HG03045 (cell line): ENCODE results near the gene DCDC1.

Experiments
- ATAC-seq: cut with Tn5 transposase; IDR thresholded peaks from one replicate; pipeline ENCODE4 v1.9.1; 2021; ENCODE audit warnings: mild to moderate bottlenecking, moderate library complexity; ENCODE audit not compliant: unreplicated experiment

DCDC1 gene

DNA sequence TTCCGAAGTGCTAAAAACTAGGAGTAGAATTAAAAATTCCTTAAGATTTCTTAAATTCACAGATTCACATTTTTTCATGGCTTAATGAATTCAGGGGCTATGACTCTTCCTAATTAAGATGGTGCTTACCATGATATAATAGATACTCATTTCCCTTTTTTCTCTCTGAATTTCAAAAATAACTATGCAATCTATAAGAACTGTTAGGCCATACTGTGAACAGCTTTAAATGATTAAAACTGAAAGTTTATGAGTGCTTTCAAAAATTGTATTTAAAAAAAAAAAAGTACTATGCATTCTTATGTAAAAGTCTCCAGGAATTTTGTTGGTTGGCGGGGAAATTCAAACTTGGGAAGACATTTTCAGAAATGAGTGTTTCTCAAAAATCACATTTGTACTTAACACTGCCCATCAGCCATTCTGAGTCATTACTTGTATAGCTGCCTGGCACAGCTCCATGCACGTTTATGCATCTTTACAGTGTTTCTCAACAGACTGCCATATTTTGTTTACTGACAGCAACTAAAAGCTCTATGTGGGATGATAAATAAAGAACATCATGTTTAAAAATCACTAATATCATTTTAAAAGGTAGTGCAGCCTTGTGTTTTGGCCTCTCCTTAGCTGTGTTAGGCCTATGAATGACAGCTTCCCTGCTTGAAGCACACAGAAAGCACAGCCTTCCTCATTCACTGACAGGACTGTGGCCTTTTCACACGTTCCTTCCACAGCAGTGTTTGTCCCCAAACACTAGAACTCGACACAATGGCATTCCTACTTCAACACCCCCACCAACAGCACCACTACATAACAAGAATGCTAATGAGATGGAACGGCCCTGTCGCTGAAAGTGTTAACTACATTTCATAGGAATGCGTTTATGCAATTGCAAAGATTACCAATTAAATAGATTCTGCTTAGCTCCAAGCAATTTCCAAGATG lies 131.4 kb downstream of the DCDC1 start:
- no peak for ATAC-seq

GRCh38 chr11:31236143-31236542 lies 133.4 kb downstream of the DCDC1 start:
- no peak for ATAC-seq

- ATAC-seq = no peak
Measured at GRCh38 chr11:31233425-31233824, 136.1 kb downstream of the DCDC1 start.

DNA sequence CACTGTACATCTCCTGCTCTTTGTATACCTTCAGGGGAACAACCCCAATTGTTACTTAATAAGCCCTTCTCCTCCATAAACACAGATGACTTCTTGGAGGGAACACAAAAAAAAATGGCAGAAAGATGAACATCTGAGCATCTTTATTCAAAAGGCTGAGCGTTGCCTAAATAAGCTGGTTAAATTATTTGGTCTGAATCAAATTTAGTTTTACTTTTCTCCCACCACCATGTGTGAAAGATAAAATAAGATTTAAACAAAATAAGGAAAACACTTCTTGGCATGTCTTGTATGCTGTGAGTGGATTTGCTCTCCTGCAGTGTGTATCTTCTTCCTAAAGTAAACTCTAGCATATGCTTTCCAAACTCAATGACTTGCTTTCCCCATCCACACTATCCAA lies 137.9 kb downstream of the DCDC1 start:
- no peak for ATAC-seq

DNA sequence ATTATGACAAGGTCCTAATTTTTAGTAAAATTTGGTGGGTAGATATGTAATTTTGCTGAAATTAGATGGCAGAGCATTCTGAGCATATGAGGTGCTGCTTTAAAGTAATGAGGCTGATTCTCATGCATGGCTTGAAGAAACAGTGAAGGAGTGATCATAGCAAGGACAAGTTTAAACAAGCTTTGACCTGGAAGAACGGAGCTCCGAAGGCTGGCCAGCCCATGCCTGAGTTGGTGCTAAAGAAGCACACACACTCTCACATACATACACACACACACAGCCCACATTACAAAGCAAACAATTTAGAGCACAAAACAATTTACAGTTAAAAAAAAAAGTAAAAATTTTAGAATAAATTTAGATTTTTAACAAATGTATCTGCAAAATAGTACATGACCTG lies 150.7 kb downstream of the DCDC1 start:
- ATAC-seq = no peak

- no peak for ATAC-seq
Measured at GRCh38 chr11:31214372-31214771, 155.2 kb downstream of the DCDC1 start.

DNA sequence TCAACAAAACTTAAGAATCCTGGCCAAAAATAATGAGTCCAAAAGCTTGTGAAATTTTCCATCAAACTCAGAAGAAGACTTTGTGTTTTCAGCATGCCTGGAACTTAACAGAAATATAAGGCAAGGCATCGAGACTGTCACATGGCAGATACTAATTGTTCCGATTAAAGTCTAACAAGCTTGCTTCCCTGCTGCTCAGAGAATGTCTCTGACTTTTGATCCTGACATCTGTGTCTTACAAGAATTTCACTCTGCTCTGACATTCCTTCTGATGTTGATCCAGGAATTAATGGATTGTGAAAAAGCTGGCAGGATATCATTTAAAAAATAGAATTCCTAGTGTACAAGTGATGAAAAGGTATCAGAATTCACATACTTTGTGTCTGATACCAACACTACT lies 170.2 kb downstream of the DCDC1 start:
- ATAC-seq = no peak

DNA sequence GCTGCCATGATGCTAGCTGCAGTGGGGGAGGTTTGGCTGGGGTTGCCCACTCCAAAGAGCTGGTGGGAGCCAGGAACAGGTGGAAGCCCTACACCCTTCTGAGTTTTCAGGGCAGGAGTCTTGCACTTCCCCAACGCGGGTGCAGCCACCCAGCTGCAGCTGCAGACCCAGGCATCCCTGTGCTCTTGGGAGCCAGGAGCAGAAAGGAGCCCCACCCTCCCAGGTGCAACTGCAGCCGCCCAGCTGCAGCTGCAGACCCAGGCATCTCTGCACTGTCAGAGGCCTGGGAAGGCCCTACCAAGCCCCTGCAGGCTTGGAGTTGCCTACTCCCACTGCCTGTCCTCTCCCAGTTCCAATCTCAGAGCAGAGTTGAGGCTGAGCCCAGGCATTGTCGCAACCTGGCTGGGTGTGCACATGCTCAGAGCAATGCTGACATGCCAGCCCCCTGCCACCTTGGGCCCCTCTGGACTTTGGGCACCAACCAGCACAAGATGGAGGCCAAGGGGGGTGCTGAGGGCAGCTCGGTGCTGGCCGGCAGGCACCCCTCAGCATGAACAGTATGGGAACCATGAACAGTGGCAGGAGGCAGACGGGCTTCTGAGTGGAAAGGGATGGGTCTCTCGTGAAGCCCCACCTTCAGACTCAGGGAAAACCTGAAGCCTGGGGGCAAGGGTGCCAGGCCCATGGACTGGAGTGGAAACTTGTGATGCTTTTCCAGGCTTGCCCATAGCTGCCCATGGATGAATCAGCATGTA lies 195.4 kb downstream of the DCDC1 start:
- ATAC-seq = no peak

- no peak for ATAC-seq
Measured at GRCh38 chr11:31160504-31161422, 208.8 kb downstream of the DCDC1 start.

- no peak for ATAC-seq
Measured at GRCh38 chr11:31150841-31151240, 218.7 kb downstream of the DCDC1 start.

DNA sequence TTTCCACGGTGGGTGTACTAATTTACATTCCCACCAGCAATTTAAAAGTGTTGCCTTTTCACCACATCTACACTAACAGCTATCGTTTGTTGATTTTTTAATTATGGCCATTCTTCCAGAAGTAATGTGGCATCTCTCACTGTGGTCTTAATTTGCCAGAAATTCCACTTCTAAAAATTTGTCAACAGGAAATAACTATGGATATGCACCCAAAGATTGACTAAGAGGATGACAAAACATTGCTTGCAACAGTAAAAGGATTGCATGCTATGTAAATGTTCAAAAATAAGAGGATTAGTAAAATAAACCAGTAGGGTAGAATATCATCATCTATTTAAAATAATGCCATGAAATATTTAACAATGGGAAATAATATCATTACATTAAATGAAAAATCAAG lies 219.5 kb downstream of the DCDC1 start:
- no peak for ATAC-seq

DNA sequence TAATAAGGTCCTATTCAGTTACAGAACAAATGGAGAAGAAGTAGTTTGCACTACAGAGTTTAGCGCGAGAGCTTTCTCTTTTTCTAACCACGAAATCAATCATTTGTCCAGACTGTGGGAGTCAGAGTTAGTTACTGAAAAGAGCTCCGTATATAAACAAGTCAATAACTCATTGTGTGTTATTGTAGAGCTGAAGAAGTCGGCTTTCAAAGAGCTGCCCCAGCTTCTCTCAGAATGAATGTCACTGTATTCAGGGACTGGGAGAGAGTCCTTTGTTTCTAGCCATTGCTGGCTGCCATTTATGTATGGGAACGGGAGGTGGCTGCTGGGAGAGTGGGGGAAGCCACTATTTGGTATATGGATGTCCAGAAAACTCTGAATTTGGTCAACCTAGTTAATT lies 227.8 kb downstream of the DCDC1 start:
- no peak for ATAC-seq

GRCh38 chr11:31139479-31139878 lies 230.1 kb downstream of the DCDC1 start:
- no peak for ATAC-seq

DNA sequence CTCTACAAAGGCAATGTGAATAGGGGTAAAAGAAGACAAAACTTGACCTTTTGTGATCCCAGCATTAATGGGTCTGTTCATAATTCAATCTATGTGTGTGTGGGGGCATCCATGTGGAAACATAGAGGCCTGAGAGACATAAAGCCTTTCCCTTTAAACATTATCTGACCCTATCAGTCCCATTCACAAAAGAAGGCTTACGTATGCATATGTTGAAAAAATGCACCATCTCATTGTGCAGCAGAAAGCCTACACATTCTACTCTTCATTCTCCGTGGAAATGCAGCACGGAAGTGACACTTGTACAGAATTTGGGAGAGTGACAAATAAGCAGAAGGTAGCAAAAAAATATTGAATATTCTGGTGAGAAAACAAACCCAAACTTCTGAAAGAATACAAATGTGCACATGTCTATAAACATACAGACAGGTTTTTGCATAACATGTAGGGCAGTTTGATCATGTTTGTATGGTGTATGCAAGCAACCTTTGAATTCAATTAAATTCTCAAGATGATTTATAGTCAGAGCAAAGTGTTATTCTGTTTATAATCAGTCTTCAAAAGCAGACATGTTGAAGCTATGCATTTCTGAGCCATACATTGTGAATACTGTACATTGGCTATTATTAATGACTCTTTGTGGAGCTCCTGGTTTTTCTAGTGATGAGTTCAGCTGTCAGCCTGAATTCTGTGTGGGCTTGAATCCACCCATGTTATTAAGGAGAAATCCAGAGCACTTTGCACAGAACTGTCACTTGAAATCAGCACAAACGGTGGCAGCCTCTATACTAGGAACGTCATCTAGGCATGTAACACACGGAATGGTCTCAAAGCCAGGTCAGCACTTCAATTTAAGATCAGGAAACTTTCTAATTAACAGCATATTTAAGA lies 236.8 kb downstream of the DCDC1 start:
- no peak for ATAC-seq

DNA sequence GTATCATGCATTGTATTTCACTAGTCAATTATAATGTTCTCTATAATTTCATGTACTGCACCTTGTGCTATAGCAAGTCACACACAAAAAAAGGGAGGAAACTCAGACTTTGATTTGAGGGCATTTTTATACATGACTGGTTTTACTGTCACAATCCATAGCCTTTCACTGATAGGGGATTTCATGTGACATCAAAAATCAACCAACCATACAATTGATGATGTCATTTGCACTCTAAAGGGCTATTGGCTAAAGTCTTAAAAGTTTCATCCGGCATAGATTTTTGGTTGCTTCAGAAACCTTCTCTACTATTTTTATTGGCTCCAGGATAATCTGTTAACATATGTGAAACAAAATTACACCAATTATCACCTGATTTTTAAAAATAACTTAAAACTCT lies 237.8 kb downstream of the DCDC1 start:
- ATAC-seq = no peak

GRCh38 chr11:31127290-31127689 lies 242.2 kb downstream of the DCDC1 start:
- ATAC-seq = no peak

GRCh38 chr11:31120428-31120827 lies 249.1 kb downstream of the DCDC1 start:
- ATAC-seq = no peak

DNA sequence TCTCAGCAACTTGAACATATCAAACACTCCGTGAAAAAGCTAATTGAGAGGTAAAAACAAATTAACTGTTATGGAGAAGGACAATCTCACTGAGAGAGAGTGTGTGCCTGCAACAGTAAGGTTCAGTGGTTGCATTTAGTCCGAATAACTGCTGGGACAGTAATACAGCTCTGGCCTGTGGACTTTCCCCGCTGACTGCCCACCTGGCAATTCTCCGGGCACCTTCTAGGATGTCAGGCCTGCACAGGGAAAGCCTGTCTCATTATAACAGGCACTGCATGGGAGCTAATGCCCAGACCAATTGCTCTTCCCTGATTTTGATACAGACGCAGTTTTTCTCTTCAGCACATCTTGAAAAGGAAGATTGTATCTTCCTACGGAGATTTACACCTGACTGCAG lies 251.0 kb downstream of the DCDC1 start:
- ATAC-seq = no peak

DNA sequence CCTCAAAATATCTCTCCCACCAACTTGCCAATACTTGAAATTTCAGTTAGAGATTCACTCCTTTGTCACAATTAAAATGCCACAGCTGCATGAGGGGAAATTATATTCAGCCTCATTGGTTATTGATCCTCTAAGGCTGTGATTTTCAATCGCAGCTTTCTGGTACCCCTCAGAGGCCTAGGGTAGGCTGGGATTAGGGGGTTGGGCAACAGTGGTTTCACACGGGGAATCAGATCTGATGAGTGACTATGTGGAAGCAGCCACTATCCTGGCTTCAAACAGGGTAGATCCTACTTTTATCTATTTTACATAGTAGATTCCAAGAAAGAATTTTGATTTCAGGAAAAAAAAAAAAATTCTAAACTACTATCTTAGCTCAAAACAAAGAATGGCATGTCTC lies 252.5 kb downstream of the DCDC1 start:
- ATAC-seq = no peak

DNA sequence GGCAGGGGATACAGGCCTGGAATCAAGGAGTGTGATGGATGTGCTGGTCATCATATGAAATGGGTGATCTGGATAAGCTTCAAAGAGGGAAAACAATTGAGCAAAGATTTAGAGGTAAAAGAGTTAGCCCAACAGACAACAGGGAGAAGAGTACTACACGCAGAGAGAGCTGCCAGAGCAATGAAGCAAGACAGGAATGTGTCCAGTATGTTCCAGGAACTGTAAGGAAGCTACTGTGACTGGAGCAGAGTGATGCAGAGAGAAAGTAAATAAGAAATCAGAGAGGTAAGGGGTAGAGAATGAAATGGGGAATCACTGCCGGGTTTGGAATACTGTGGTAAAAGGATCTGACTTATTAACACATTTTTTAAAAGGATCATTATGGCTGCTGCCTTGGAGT lies 255.1 kb downstream of the DCDC1 start:
- ATAC-seq = no peak
